ENCODE measurements around the gene RGP1. TPM values are rescaled to one million over a fixed set of nuclear protein-coding genes. Genes with fewer than 3 reads are reported as not detected.

The RGP1 gene
- total RNA-seq, 2 donors from 2014 or later = 21.3 to 25.7 TPM

- Histone ChIP-seq H3K27me3 (no peaks in the 10 kb centered on the region), H3K4me3 (no peak overlapping the region), H3K27ac (no peak overlapping the region), H3K9me3 (no peaks in the 10 kb centered on the region), H3K4me1 (peaks cover 0 to 35% of the 10 kb centered on the region in 2 donors), H3K36me3 (peaks cover 10% of the 10 kb centered on the region)
- TF ChIP-seq CTCF (IDR thresholded peaks at IDR 0.05) = no peak
- no peak for DNase-seq (ENCODE audit: low spot score)
Measured at GRCh38 chr9:35795695-35796094, 46.6 kb downstream of the RGP1 start.

GRCh38 chr9:35797311-35798109 lies 48.4 kb downstream of the RGP1 start:
- no peak for TF ChIP-seq CTCF (IDR thresholded peaks at IDR 0.05)
- Histone ChIP-seq H3K27ac (no peak overlapping the region), H3K4me3 (no peak overlapping the region), H3K9me3 (no peaks in the 10 kb centered on the region), H3K4me1 (peaks cover 0 to 23% of the 10 kb centered on the region in 2 donors), H3K36me3 (peaks cover 20% of the 10 kb centered on the region), H3K27me3 (no peaks in the 10 kb centered on the region)
- DNase-seq (ENCODE audit: low spot score) = no peak

GRCh38 chr9:35798658-35799374 lies 49.7 kb downstream of the RGP1 start:
- no peak for DNase-seq (ENCODE audit: low spot score)
- no peaks in the 10 kb centered on the region for H3K9me3 ChIP-seq

DNA sequence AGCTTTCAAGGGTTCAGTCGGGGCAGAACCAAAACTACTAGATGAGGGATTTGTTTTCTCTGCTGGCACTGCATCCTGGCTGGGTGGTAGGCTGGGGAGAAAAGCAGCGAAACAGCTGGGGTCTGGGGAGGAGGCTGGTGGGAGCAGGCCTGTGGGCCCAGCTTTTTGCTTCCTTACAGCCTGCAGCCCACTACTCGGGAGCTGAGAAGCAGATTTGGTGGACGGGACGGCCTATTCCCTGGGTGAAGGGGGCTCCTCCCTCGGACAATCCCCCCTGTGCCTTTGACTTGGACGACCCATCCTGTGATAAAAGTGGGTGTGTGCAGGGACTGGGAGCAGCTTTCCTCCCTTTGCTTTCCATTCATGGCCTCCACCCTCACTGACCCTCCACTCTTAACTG lies 51.4 kb downstream of the RGP1 start:
- H3K27me3 ChIP-seq = no peaks in the 10 kb centered on the region
- no peaks in the 10 kb centered on the region for H3K4me1 ChIP-seq
- no peak overlapping the region for H3K27ac ChIP-seq
- TF ChIP-seq CTCF (IDR thresholded peaks at IDR 0.05) = no peak
- no peaks in the 10 kb centered on the region for H3K9me3 ChIP-seq
- no peak overlapping the region for H3K4me3 ChIP-seq
- peaks cover 23% of the 10 kb centered on the region for H3K36me3 ChIP-seq
- no peak for DNase-seq (ENCODE audit: low spot score)

More at GRCh38 chr9:35798658-35799374, 49.7 kb downstream of the RGP1 start:
- peaks cover 0 to 9% of the 10 kb centered on the region in 2 donors for H3K4me1 ChIP-seq
- no peak overlapping the region for H3K27ac ChIP-seq
- no peaks in the 10 kb centered on the region for H3K27me3 ChIP-seq
- H3K4me3 ChIP-seq = no peak overlapping the region
- peaks cover 20% of the 10 kb centered on the region for H3K36me3 ChIP-seq
- TF ChIP-seq CTCF (IDR thresholded peaks at IDR 0.05) = no peak

- H3K27ac ChIP-seq = no peak overlapping the region
- H3K9me3 ChIP-seq = no peaks in the 10 kb centered on the region
- H3K4me1 ChIP-seq = no peaks in the 10 kb centered on the region
- no peak for DNase-seq (ENCODE audit: low spot score)
- no peak overlapping the region for H3K4me3 ChIP-seq
- TF ChIP-seq CTCF (IDR thresholded peaks at IDR 0.05) = no peak
- no peaks in the 10 kb centered on the region for H3K27me3 ChIP-seq
- H3K36me3 ChIP-seq = peaks cover 33% of the 10 kb centered on the region
Measured at GRCh38 chr9:35801328-35802128, 52.4 kb downstream of the RGP1 start.

Data from right atrium auricular region (tissue), 2 donors.